ENCODE data around the gene ARG2.

Gene ARG2

GRCh38 chr14:67641902-67642749 lies 22.4 kb downstream of the ARG2 start:
- DNase-seq: no peak

GRCh38 chr14:67643713-67644112 lies 24.0 kb downstream of the ARG2 start:
- DNase-seq: no peak

GRCh38 chr14:67644428-67644827 lies 24.7 kb downstream of the ARG2 start:
- no peak for DNase-seq

- no peak for DNase-seq
These were observed 25.7 kb downstream of the ARG2 start for GRCh38 chr14:67645414-67645813.

GRCh38 chr14:67646131-67646530 lies 26.4 kb downstream of the ARG2 start:
- DNase-seq: no peak

- no peak for DNase-seq
These were observed 30.4 kb downstream of the ARG2 start for GRCh38 chr14:67650151-67650550.

- DNase-seq: no peak
These were observed 31.0 kb downstream of the ARG2 start for GRCh38 chr14:67650694-67651093.

GRCh38 chr14:67652189-67652588 lies 32.5 kb downstream of the ARG2 start:
- no peak for DNase-seq

GRCh38 chr14:67653651-67654280 lies 34.0 kb downstream of the ARG2 start:
- no peak for DNase-seq

- DNase-seq: no peak
These were observed 43.9 kb downstream of the ARG2 start for GRCh38 chr14:67663633-67664032.

GRCh38 chr14:67665868-67666267 lies 46.1 kb downstream of the ARG2 start:
- no peak for DNase-seq

GRCh38 chr14:67666750-67667449 lies 47.2 kb downstream of the ARG2 start:
- DNase-seq: peak; percentile 7

- no peak for DNase-seq
These were observed 48.8 kb downstream of the ARG2 start for GRCh38 chr14:67668559-67668958.

GRCh38 chr14:67673451-67673850 lies 53.7 kb downstream of the ARG2 start:
- DNase-seq: no peak

GRCh38 chr14:67674139-67674479 lies 54.4 kb downstream of the ARG2 start:
- DNase-seq: no peak

- peak; percentile 11 for DNase-seq
These were observed 54.9 kb downstream of the ARG2 start, which contains the start of gene VTI1B for GRCh38 chr14:67674480-67675218. Gene VTI1B (minus strand): TSS chr14:67674632. CDS start chr14:67674489, 143 bp downstream.

- DNase-seq: no peak
These were observed 55.5 kb downstream of the ARG2 start for GRCh38 chr14:67675219-67675582.

GRCh38 chr14:67679006-67679405 lies 59.3 kb downstream of the ARG2 start:
- no peak for DNase-seq

- no peak for DNase-seq
These were observed 60.4 kb downstream of the ARG2 start for GRCh38 chr14:67680121-67680602.

GRCh38 chr14:67680941-67681340 lies 61.2 kb downstream of the ARG2 start:
- DNase-seq: no peak

GRCh38 chr14:67683842-67684241 lies 64.1 kb downstream of the ARG2 start:
- DNase-seq: no peak

- no peak for DNase-seq
These were observed 70.3 kb downstream of the ARG2 start for GRCh38 chr14:67690011-67690410.

- DNase-seq: peak; percentile 63
These were observed 75.2 kb downstream of the ARG2 start for GRCh38 chr14:67694791-67695393.
